Heart right ventricle (tissue), 16 donors: Measurements from ENCODE around the gene SH2D4B. TPM values are rescaled to one million over a fixed set of nuclear protein-coding genes. Genes with fewer than 3 reads are reported as not detected.
A peak's percentile ranks its signal among the peaks of the same experiment; 100 is the strongest.

Experiments
- ATAC-seq, 8 donors: fragments of 200-7000 bp; cut with Tn5 transposase; one replicate each; pipeline ENCODE4 v1.9.1; 2020; ENCODE audit warnings: mild to moderate bottlenecking in 8 of 8, moderate library complexity in 8 of 8, moderate number of reproducible peaks in 1 of 8
- DNase-seq, 2 donors: peaks; one replicate each; pipeline ENCODE4 v3.0.0-alpha.2; 2020
- H3K27ac ChIP-seq, 10 donors: fragments of 200-600 bp; sonication (generic) in 2 of 10; one replicate each; pipeline versions ENCODE4 v1.5.0 to v1.8.0; 2020 to 2022; ENCODE audit warnings: mild to moderate bottlenecking in 3 of 10
- H3K27me3 ChIP-seq, 7 donors: fragments of 200-600 bp; one replicate each; pipeline ENCODE4 v1.8.0; 2021 to 2022; ENCODE audit warnings: mild to moderate bottlenecking in 2 of 7
- H3K36me3 ChIP-seq, 9 donors: fragments of 200-600 bp; sonication (generic) in 1 of 9; one replicate each; pipeline versions ENCODE4 v1.5.0 to v1.8.0; 2020 to 2022; ENCODE audit warnings: mild to moderate bottlenecking in 2 of 9
- H3K4me1 ChIP-seq, 9 donors: fragments of 200-600 bp; sonication (generic) in 1 of 9; one replicate each; pipeline versions ENCODE4 v1.5.0 to v1.8.0; 2020 to 2022; ENCODE audit warnings: mild to moderate bottlenecking in 4 of 9
- H3K4me3 ChIP-seq, 10 donors: fragments of 200-600 bp; sonication (generic) in 2 of 10; one replicate each; pipeline versions ENCODE4 v1.5.0 to v1.8.0; 2020 to 2022; ENCODE audit warnings: mild to moderate bottlenecking in 7 of 10, moderate library complexity in 2 of 10
- H3K9me3 ChIP-seq, 11 donors: fragments of 200-600 bp in 10 of 11; sonication (generic) in 2 of 11; one replicate each; pipeline versions ENCODE4 v1.5.0 to v1.8.0; 2013 to 2022; ENCODE audit warnings: mild to moderate bottlenecking in 2 of 11, control low read depth in 1 of 11, moderate library complexity in 1 of 11
- CTCF ChIP-seq, 9 donors: fragments of 200-600 bp; sonication (generic) in 2 of 9; IDR thresholded peaks; one replicate each; pipeline versions ENCODE4 v1.5.0 to v1.8.0; 2021 to 2022; ENCODE audit warnings: antibody characterized with exemption in 9 of 9, mild to moderate bottlenecking in 5 of 9, moderate library complexity in 1 of 9
- WGBS, 2 donors: extraction: QIAGEN DNeasy Blood & Tissue Kit; methylation state at CpG; one replicate each; pipeline ENCODE4 v1.1.7; 2013; ENCODE audit warnings: inconsistent platforms in 1 of 2; 5-methylcytosine and 5-hydroxymethylcytosine counted together
- intact Hi-C, 10 donors: fragments of 100-400 bp; cut with DNase I; formaldehyde crosslinking; loops; one replicate each; pipeline versions ENCODE4 v1.11.1 to v1.14.2; 2022
- polyA plus RNA-seq, 2 donors: library from polyadenylated mRNA; stranded (reverse); fragments of 200-250 nt; gene quantifications; one replicate each; pipeline ENCODE4 v1.2.3, GENCODE V29; 2013
- total RNA-seq, 10 donors: library from RNA; stranded (reverse); fragmentation: NEBNext Ultra II Directional in 3 of 10; extraction: Animal tissue kit (Norgen Biotek cat#: 25700) in 3 of 10; gene quantifications; one replicate each; pipeline versions ENCODE4 v1.2.1 to v1.2.4, GENCODE V29; 2021 to 2023
- donor health status: Arrhythmogenic right ventricular cardiomyopathy.
- donor health status: ischemic (EF 13 %, LVEDD 7.1; RV severe dilation, severe dysfunction).
- donor health status: healthy with polysubstance abuse.
- donor health status: DM: no; HTN: yes; CAD: no.
- donor health status: DM: no; HTN: no; CAD: no.
- donor health status: ischemic (EF 25% LVEDD 6.9; RV normal size, moderate dysfunction).
- donor health status: ischemic (EF 25% LVEDD 5.7; RV mildly dilated, moderate dysfunction).
- donor health status: healthy.
- donor health status: DM: yes; HTN: yes; CAD: no.
- donor health status: Ischemic cardiomyopathy.
- donor health status: ischemic (EF 35%, LVEDD 5.7; RV mildly dilated, moderate dysfunction).
- donor health status: nonischemic (EF 11% LVEDD 7.7; RV severe dilation, severe dysfunction).
- donor health status: DM: yes; HTN: yes; CAD: no.
- donor health status: PGD.
- donor health status: ischemic (EF 29% LVEDD 5.4; RV normal size, mild dysfunction).
- donor health status: nonischemic (EF 23%, LVEDD 6.1; RV moderate dilation, normal function).

SH2D4B gene
- total and polyA plus RNA-seq, 12 donors = not detected

- no peaks in the 10 kb centered on the region for H3K27me3 ChIP-seq
- DNase-seq = no peak
- H3K4me3 ChIP-seq = no peak overlapping the region
- peaks cover 6 to 63% (median 35%) of the 10 kb centered on the region in 9 donors for H3K4me1 ChIP-seq
- peaks cover 0 to 99% (median 55%) of the 10 kb centered on the region in 9 donors for H3K36me3 ChIP-seq
- peak overlapping the region in 4 of 10 donors; percentile 58 to 79 (median 68) for H3K27ac ChIP-seq
- 92 to 93% methylated on average over 12 of the region's 12 CpGs for WGBS, 2 donors
- intact Hi-C loops = no loop called here
- ATAC-seq = no peak
- no peaks in the 10 kb centered on the region for H3K9me3 ChIP-seq
- no peak for TF ChIP-seq CTCF (IDR thresholded peaks at IDR 0.05)
Observed at GRCh38 chr10:80515941-80516340, 21.8 kb upstream of the SH2D4B start.

GRCh38 chr10:80516506-80517075 is 21.1 kb upstream of the SH2D4B start:
- Histone ChIP-seq H3K4me3 (no peak overlapping the region), H3K4me1 (peaks cover 6 to 59% (median 31%) of the 10 kb centered on the region in 9 donors), H3K27ac (peak overlapping the region in 9 of 10 donors; percentile 35 to 79 (median 59)), H3K9me3 (no peaks in the 10 kb centered on the region), H3K27me3 (no peaks in the 10 kb centered on the region), H3K36me3 (peaks cover 0 to 99% (median 55%) of the 10 kb centered on the region in 9 donors)
- 89 to 90% methylated on average over 6 of the region's 6 CpGs for WGBS, 2 donors
- no peak for TF ChIP-seq CTCF (IDR thresholded peaks at IDR 0.05)
- DNase-seq (no peak), ATAC-seq (no peak)
- intact Hi-C loops = no loop called here

- peak overlapping the region in 9 of 10 donors; percentile 41 to 79 (median 63) for H3K27ac ChIP-seq
- H3K4me1 ChIP-seq = peaks cover 6 to 53% (median 29%) of the 10 kb centered on the region in 9 donors
- ATAC-seq = peak in 5 of 8 donors; percentile 25 to 43 (median 33)
- no peaks in the 10 kb centered on the region for H3K9me3 ChIP-seq
- intact Hi-C loops = no loop called here
- TF ChIP-seq CTCF (IDR thresholded peaks at IDR 0.05) = no peak
- DNase-seq = no peak
- peaks cover 0 to 97% (median 48%) of the 10 kb centered on the region in 9 donors for H3K36me3 ChIP-seq
- no peak overlapping the region for H3K4me3 ChIP-seq
- H3K27me3 ChIP-seq = no peaks in the 10 kb centered on the region
- WGBS, 2 donors = 86 to 87% methylated on average over 21 of the region's 21 CpGs
Observed at GRCh38 chr10:80517416-80518142, 20.1 kb upstream of the SH2D4B start.

GRCh38 chr10:80518143-80518806 is 19.4 kb upstream of the SH2D4B start:
- H3K4me1 ChIP-seq = peaks cover 6 to 53% (median 29%) of the 10 kb centered on the region in 9 donors
- intact Hi-C loops = no loop called here
- peak overlapping the region in 9 of 10 donors; percentile 41 to 79 (median 63) for H3K27ac ChIP-seq
- no peaks in the 10 kb centered on the region for H3K27me3 ChIP-seq
- WGBS, 2 donors = 90% methylated on average over 17 of the region's 17 CpGs
- H3K4me3 ChIP-seq = no peak overlapping the region
- no peak for DNase-seq
- peaks cover 0 to 90% (median 41%) of the 10 kb centered on the region in 9 donors for H3K36me3 ChIP-seq
- ATAC-seq = peak in 1 of 8 donors; percentile 6
- TF ChIP-seq CTCF (IDR thresholded peaks at IDR 0.05) = no peak
- no peaks in the 10 kb centered on the region for H3K9me3 ChIP-seq
